ENCODE measurements around the gene SFTPB.
"Not testable (repeated sequence)": the region's sequence is repeated elsewhere in the genome, so short reads cannot be mapped to it uniquely, and the experiment has no call there.

SFTPB gene

GRCh38 chr2:85668009-85668856 lies at the start of gene SFTPB:
Gene SFTPB, minus strand, starts transcription at chr2:85668199. Its CDS starts 16 bp downstream, at chr2:85668183.
- no peak for DNase-seq (ENCODE audit: low spot score)

- DNase-seq (ENCODE audit: low spot score): no peak
These were observed 49.5 kb upstream of the SFTPB start for GRCh38 chr2:85717308-85718008.

GRCh38 chr2:85716346-85716914 lies 48.4 kb upstream of the SFTPB start:
- DNase-seq (ENCODE audit: low spot score): no peak

GRCh38 chr2:85714841-85715240 lies 46.8 kb upstream of the SFTPB start:
- no peak for DNase-seq (ENCODE audit: low spot score)

- not testable (repeated sequence) for DNase-seq (ENCODE audit: low spot score)
These were observed 46.4 kb upstream of the SFTPB start for GRCh38 chr2:85714421-85714820.

GRCh38 chr2:85713836-85714235 lies 45.8 kb upstream of the SFTPB start:
- DNase-seq (ENCODE audit: low spot score): no peak

- DNase-seq (ENCODE audit: low spot score): no peak
These were observed 45.0 kb upstream of the SFTPB start for GRCh38 chr2:85712849-85713612.

- no peak for DNase-seq (ENCODE audit: low spot score)
These were observed 44.3 kb upstream of the SFTPB start for GRCh38 chr2:85712336-85712735.

GRCh38 chr2:85711578-85712060 lies 43.6 kb upstream of the SFTPB start:
- DNase-seq (ENCODE audit: low spot score): no peak

GRCh38 chr2:85710687-85711577 lies 42.9 kb upstream of the SFTPB start:
- DNase-seq (ENCODE audit: low spot score): no peak

GRCh38 chr2:85709401-85709811 lies 41.4 kb upstream of the SFTPB start:
- DNase-seq (ENCODE audit: low spot score): no peak

GRCh38 chr2:85708641-85709040 lies 40.6 kb upstream of the SFTPB start:
- DNase-seq (ENCODE audit: low spot score): no peak

GRCh38 chr2:85707304-85707703 lies 39.3 kb upstream of the SFTPB start:
- peak; percentile 75 for DNase-seq (ENCODE audit: low spot score)

- DNase-seq (ENCODE audit: low spot score): no peak
These were observed 38.7 kb upstream of the SFTPB start for GRCh38 chr2:85706599-85707296.

GRCh38 chr2:85706063-85706462 lies 38.1 kb upstream of the SFTPB start:
- no peak for DNase-seq (ENCODE audit: low spot score)

- no peak for DNase-seq (ENCODE audit: low spot score)
These were observed 37.7 kb upstream of the SFTPB start for GRCh38 chr2:85705680-85706039.

- no peak for DNase-seq (ENCODE audit: low spot score)
These were observed 37.0 kb upstream of the SFTPB start for GRCh38 chr2:85704800-85705679.

- no peak for DNase-seq (ENCODE audit: low spot score)
These were observed 36.0 kb upstream of the SFTPB start for GRCh38 chr2:85704038-85704437.

- DNase-seq (ENCODE audit: low spot score): no peak
These were observed 35.3 kb upstream of the SFTPB start for GRCh38 chr2:85703329-85703728.

Data from germinal center (tissue), 1 donor.